ELR (cell line): ENCODE data around the gene NBAS.

Experiments
- DNase-seq: peaks from one replicate; pipeline ENCODE4 v3.0.0-alpha.2; 2015; ENCODE audit warnings: low read depth

Gene NBAS

DNA sequence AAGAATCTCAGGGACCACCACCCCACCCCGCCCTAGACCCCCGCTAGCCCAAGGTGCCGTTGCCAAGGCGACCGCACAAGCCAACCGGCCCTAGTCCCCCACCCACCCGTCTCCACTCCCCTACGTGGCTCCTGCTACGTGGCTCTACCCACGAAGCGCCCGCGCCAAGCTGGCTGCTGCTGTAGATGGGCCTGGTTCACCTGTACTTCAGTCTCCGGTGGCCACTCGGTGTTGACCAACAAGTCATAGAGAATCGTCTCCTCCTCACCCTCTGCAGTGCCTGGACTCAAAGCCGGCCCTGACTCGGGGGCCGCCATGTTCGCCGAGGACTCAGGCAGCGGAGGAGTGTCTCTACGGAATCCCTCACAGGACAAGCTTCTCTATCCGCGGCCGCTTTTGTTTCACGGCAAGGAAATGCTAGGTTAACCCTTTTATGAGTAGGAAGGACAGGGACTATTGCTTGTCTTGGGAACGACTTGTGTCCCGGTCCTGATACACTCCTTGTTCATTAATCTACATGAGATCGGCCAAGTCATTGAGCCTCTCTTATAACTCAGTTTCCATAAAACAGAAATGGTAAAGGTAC, at the start of gene NBAS:
Gene NBAS, minus strand, starts transcription at position 347 of the 586 bp plus-strand sequence. Its CDS starts 30 bp downstream, at position 317.
- peak; percentile 88 for DNase-seq

DNA sequence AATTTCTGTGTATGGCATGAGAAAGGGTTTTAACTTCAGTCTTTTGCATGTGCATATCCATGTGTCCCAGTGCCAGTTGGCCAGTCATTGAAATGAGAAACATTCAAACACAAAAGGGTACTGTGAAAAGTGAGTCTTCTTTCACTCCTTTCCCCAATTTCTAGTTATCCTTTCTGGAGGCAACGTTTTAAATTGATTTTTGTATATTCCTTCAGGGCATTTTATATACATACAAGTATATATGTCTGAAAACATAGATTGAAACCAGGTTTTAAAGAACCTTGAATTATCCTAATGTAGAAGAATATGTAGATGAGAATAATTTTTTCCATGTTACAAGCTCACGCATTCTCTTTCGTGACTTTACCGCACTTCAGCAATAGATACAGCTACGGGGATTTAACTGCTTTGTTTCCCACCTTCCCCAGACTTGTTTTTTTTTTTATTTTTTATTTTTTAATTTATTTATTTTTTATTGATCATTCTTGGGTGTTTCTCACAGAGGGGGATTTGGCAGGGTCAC, 49.4 kb upstream of the NBAS start:
- DNase-seq = no peak

DNA sequence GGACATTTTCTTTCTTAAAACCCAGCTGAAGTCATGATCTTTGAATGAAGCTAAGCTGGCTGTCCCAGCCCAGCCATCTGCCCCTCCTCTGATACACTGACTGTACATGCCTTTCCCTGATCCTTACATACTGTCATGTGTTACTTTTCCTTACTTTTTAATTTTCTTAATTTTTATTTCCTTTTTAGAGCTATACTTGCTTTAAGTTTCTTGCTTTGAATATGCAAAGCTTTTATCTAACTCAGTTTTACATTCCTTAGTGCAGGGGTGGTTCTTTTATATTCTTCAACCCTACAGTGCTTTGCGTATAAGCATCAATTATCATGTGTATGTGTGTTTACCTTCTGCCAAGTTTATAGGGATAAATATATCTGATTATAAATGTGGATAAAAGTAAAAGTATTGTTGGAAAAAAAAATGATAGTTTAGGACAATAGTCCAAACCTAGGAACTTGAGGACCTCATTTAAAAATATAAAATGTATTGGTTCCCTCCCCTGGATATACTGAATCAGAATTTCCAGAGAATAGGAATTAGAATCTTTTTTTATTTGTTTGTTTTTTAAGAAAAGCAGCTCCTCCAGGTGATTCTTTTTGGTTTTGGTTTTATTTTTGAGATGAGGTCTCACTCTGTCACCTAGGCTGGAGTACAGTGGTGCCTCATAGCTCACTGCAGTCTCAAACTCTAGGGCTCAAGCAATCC, 48.4 kb upstream of the NBAS start:
- DNase-seq = no peak

DNA sequence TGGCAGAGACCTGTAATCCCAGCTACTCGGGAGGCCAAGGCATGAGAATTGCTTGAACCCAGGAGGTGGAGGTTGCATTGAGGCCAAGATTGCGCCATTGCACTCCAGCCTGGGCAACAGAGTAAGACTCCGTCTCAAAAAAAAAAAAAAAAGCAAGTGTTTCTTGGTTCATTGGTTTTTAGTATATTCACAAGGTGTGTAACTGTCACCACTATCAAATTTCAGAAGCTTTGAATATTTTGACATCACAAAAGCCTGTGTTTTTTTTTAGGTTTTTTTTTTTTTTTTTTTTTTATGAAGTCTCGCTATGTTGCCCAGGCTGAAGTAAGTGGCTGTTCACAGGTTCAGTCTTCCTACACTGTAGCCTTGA, 47.2 kb upstream of the NBAS start:
- no peak for DNase-seq

DNA sequence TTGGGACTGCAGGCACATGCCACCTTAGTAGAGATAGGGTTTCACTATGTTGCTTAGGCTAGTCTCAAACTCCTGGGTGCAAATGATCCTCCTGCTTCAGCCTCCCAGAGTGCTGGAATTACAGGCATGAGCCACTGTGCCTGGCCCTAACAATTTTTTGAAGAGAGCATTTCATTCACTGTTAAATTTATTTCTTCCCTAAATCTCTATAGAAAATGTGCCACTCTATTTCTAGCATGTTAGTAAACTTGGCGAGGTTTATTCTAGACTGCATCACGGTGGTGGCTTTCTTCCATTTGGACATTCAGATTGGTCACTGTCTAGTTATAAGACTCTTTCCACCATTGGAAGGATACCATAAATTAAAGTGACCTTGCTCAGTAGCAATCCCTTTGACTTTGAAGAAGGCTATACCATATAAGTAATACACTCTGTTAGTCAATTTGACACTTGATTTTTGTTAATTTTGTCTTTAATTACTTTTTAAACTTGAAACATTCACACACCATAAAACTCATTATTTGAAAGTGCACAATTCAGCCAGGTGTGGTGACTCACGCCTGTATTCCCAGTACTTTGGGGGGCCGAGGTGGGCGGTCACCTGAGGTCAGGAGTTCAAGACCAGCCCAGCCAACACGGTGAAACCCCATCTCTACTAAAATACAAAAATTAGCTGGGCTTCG, 46.7 kb upstream of the NBAS start:
- no peak for DNase-seq

DNA sequence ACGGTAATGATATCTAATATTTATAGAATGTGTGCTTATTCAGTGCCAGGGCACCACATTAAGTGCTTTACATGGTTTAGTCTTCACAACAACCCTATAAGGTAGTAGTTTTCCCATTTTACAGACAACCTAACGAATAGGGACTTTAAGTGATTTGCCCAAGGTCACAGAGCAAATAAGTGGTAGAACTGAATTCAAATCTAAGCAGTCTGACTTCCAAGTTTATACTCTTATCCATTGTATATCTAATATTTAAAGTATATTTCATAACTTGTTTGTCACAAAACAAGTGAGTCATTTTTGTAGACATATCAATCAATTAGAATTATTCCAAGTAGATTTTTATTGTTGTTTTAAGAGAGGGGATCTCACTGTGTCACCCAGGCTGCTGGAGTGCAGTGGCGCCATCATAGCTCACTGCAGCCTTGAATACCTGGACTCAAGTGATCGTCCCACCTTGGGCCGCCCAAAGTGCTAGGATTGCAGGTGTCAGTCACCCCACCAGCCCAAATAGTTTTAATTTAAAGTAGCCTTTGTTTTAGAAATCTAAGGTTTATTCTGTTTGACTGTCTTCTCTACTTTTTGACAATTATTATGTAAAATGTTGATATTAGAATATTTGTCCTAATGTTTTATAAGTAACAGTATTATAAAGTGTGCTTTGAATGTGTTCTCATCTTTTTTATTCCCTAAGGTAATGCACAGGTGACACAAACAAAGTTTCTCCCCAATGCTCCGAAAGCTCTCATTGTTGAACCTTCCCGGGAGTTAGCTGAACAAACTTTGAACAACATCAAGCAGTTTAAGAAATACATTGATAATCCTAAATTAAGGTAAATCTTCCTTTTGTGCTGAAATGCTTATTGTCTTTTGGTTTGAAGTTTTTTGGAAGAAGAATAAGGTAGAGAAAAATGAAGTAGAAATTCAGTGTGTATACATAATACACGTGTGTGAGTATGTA, 45.6 kb upstream of the NBAS start:
- DNase-seq = no peak

DNA sequence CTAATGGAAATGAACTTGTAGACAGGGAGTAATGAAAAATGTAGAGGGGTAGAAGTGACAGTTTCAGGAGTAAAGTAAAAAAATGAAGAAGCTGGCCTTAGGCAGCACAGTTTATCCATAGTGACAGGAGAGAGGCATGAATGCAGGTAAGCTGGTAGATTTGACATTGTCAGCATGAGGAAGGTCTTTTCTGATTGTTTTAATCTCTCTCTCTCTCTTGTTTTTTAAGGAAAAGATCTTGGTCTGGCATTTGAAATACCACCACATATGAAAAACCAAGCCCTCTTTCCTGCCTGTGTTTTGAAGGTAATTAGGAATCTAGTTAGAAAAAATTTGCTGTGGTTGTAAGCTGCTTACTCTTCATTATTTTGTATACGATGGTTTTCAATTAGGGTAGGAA, 44.6 kb upstream of the NBAS start:
- no peak for DNase-seq

DNA sequence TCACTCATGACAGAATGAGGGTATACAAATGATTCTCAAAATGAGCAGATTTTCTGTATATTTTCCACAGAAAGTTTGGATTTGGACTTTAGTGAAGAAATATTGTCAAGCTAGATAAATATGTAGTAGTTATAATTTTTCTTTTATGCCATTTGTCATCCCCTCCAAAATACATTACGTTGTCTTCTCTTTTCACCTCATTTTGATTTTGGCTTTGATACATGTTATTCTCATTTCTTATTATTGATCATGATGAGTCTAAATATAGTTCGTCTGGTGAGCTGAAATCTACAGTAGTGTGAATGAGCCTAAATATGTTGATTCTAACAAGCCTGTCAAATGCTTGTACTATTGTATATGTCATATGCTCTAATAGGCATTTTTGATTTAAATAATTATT, 42.8 kb upstream of the NBAS start:
- no peak for DNase-seq

DNA sequence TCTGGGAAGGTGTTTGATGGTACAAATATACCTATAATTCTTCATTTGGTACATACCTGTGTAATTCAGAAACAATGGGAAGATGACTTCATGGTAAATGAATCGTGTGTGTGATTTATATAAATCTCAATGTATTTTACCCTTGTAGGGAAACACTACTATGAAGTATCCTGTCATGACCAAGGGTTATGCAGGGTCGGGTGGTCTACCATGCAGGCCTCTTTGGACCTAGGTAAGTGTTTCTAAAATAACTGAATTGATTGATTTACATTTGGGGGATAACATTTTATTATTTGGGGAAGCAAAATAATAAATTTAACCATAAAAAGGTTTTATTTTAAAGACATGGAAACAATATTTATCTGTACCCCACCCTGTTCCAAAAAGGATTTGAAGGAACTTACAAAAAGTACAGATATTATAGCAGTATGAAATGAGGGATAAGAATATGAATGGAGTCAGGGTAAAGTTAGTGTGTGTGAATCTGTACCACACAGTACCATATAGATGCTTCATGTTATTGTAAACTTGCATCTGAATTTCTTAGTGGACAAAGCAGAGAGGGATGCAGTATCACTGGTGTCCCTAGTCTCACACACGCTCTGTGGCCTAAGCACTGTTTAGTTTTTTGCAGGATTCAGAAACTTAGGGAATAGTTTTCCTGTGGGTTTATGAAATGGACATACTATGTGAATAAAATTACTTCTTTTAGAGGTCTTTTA, 42.1 kb upstream of the NBAS start:
- no peak for DNase-seq

DNA sequence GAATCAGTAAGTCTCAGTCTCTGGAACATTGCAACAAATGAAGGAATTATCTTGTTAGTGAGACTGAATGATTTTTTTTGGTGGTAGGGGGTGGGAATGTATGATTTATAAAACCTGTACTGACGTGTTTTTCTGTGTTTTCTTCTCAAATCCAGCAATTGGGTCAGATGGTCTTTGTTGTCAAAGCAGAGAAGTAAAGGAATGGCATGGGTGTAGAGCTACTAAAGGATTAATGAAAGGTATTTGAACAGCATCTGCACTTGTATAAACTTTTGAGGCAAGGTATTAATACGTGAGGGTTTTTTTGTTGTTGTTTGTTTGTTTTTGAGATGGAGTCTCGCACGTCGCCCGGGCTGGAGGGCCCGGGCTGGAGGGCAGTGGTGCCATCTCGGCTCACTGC, 41.3 kb upstream of the NBAS start:
- DNase-seq = no peak

DNA sequence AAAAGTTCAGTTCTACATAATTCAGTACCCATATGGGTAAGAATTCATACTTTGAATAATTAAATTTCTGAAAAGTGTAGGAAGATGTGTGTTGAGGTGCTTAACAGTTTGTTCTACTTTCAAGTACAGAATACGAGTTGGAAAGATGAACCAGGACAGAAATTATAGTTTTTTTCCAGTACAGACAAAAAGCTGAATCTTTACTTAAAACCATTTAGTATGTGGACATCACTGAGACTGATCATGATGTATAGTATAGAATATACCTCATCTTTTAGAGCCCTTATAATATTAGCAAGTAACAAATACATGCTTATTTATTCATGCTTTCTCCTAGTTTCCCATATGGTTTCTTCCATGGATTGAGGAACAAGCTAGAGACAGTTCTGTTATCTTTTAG, 40.5 kb upstream of the NBAS start:
- DNase-seq = no peak

DNA sequence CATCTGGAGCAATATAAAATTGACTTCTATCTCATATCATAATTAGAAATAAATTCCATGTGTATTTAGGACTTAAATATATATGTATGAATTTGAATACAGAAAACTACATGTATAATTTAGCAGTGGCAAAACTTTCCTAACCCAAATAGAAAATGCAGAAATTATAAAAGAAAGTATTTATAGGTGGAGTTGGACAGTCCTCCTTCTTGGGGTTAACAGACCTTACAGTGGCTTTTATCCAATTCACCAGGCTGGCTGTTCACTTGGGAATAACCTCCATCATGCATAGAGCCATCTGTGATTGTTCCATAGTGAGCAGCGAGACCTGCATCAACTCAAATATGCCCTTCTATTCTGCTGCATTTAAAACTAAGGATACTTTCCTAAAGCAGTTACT, 38.9 kb upstream of the NBAS start:
- DNase-seq = no peak

DNA sequence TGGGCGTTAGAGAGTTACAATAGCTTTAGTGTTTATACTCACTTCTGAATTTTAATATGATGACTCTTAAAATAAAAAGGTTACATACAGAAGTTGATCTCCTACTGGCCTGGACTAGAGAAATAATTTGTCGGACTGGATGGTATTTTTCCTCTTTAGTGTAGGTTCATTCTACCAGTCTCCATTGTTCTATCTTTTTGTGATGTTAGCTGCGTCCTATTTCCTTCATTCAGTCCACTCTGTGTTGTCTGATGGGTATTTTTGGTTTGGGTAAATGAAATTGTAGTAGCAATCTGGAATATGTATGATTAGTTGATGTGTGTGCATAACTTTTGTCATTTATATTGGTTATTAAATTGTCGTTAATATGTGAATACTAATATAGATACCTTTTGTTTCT, 35.8 kb upstream of the NBAS start:
- DNase-seq = no peak

DNA sequence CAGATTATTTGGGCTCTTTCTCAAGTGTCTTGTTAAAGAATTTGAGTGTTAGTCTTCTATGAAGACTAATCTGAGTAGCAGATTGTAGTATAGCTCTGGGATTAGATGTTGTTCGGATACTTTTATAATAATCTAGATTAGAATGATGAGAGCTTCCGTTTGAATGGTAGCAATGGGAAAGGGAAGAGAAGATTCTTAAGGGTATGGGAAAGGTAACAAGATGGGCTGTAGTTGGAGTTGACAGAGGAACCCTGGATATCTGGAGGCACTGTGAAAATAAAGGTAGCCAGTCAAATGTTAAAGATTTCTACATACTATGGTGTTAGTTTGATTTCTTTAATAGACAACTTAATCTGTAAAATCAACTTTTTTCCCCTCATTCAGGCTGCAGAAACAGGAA, 35.2 kb upstream of the NBAS start:
- DNase-seq = no peak

DNA sequence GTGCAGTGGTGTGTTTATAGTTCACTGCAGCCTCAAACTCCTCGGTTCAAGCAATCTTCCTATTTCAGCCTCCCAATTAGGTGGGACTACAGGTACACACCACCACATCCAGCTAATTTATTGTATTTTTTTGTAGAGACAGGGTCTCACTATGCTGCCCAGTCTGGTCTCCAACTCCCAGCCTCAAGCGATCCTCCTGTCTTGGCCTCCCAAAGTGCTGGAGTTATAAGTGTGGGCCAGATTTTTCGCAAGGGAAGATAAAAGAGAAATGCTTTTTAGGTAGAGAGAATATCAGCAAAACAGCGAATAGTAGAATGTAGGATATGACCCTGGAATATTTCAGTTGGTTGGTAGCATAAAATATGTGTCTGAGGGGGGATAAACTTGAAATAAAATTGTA, 34.8 kb upstream of the NBAS start:
- no peak for DNase-seq

DNA sequence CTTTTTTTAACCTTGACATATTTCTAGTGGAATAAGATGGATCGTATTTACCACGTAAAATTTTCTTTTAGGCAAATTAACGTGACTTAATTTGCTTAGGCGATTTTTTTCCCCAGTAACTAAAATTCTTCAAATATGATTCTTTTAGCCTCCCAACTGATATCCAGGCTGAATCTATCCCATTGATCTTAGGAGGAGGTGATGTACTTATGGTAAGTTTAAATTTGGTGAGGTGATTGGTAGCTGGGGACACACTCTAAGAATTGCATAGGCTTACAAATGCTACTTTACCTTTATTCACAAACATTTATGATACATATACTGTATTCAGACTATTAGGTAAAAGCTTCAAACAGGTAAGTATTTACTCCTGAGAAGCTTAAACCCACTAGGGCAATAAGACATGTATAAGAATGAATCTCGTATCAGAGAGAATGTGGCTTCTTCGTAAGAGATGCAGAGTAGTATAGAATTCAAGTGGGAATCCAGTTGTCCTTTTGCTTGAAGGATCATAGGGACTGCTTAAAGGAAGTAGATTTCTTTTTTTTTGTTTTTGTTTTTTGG, 34.3 kb upstream of the NBAS start:
- DNase-seq = no peak

DNA sequence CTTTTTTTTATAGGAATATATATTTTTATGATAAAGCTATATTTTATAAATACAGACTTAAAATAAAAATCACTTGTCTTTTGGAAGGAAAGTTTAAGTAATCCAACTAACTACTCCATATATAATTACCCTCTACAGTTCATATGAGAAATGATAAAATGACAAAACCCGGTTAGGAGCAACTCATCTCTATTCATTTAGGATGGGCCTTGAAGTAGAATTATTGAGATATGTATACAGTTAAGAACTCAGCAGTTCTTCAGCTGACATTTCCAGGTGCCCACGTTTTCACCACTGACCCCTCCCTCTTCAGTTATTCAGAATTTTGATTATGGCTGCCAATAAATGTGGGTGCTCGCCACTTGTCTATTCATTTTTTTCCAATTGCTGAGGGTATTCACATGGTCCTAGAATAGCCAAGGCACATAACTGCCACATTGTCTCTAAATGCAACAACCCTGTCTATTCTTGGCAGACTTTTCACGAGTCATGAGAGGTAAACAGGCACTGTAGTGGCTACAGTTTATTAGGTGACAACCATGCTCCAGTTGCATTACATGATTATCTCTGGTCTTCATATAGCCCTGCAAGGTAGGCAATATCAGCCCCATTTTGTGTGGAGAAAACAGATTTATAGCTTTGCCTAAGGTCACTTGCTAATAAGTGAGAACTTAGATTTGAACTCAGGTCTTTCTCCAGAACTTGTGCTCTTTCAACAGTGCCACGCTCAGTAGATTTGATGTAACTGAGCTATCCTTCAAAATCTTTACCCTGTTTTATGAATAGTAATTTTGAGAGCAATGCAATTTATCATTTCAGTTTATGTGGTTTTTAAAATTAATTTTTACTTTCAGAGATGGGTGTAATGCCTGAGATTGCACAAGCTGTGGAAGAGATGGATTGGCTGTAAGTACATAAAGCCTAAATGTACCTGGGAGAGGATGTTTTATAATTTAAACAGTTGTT, 33.4 kb upstream of the NBAS start:
- no peak for DNase-seq

DNA sequence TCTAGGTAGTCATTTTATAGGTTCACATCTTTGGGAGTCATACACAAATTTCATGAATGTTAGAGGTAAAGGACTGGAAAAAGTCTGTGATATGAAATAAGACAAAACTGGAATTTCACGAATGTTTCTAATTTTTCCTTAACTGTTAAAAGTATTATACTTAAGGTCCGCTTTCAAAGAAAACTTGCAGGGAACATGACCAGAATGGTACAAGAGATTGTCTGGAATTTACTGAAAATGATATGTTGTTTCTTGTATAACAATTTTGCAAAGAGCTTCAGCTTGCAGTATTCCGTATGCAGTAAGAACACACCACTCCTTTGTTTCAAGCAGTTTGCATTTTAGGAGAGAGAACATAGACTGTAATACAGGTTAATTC, 32.2 kb upstream of the NBAS start:
- DNase-seq = no peak

DNA sequence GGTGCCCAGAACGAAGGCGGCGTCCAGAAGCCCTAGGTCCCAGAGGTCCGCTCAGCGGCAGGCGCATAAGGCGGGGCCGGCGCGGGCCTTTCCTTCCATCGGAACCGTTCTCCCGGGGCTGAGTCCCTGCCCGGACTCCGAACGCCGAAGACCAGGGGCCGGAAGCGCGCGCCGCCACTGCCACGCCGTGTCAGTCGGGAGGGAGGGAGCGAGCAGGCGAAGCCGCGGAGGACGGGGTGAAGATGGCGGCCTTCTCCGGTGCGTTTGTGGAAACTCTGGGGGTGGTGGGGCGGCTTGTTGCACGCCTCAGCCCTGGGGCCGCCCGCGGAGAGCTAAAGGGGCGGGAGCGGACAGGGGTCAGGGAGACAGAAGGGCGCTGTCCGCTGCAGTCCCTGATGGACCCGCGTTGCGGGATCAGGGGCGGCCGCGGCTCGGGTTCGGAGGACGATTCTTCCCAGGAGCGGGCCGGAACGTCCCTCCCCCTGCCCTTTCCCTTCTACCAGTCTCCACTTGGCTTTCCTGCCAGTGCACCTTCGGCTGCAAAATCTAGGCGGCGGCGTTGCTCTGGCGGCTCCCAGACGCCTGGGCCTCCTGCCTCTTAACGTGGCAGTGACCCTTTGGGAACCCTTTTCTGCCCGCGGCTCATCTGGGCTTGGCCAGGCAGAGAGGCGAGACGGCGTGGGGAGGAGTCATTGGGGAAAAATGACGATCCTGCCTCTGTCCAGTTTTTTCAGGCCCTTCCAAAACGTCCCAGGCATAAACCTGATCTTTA, 30.7 kb upstream of the NBAS start, which contains the start of gene DDX1:
Gene DDX1, plus strand, starts transcription at position 177 of the 772 bp plus-strand sequence. Its CDS starts 66 bp downstream, at position 243.
- peak; percentile 86 for DNase-seq
